ENCODE data around the gene ADAM12. TPM values are rescaled to one million over a fixed set of nuclear protein-coding genes. Genes with fewer than 3 reads are reported as not detected.

Gene ADAM12
- total RNA-seq, 1 experiment from 2014 or later, result 0.24 TPM

DNA sequence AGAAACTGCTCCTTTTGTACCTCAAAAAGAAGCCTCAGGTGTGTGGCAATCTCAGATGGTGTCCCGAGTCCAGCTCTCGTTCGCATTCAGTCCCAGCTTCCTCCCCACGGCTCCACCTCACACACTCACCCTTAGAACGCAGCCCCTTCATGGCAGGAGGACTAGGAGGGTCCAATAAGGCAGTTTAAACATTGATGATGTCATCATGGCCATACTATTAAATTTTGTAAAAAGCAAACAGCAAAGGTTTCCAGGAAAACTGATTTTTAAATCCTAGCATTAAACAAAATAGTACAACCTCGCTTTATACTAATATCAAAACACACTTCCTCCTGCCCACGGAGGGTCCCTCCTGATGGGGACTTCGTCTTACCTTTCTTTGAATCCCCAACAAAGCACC, 133.0 kb downstream of the ADAM12 start:
- no peak overlapping the region for H3K27ac ChIP-seq (ENCODE audit: insufficient read length, low read depth, low read length)
- TF ChIP-seq, protein P1, sequence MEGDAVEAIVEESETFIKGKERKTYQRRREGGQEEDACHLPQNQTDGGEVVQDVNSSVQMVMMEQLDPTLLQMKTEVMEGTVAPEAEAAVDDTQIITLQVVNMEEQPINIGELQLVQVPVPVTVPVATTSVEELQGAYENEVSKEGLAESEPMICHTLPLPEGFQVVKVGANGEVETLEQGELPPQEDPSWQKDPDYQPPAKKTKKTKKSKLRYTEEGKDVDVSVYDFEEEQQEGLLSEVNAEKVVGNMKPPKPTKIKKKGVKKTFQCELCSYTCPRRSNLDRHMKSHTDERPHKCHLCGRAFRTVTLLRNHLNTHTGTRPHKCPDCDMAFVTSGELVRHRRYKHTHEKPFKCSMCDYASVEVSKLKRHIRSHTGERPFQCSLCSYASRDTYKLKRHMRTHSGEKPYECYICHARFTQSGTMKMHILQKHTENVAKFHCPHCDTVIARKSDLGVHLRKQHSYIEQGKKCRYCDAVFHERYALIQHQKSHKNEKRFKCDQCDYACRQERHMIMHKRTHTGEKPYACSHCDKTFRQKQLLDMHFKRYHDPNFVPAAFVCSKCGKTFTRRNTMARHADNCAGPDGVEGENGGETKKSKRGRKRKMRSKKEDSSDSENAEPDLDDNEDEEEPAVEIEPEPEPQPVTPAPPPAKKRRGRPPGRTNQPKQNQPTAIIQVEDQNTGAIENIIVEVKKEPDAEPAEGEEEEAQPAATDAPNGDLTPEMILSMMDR (conservative IDR thresholded peaks at IDR 0.05), result no peak
- H3K18ac ChIP-seq (ENCODE audit: insufficient read length, low read depth, low read length), result no peak overlapping the region
- H2BK12ac ChIP-seq (ENCODE audit: insufficient read length, low read depth, low read length), result no peak overlapping the region
- Mint-ChIP-seq H3K9me3 (peaks cover 10% of the 10 kb centered on the region in 2 experiments; a peak in 4 of 5 replicates), H3K27ac (no peak overlapping the region), H3K36me3 (ENCODE audit: insufficient read depth in 1 of 3, low read depth in 3 of 3) (peaks cover 0 to 10% (median 9%) of the 10 kb centered on the region in 3 experiments; a peak in 5 of 7 replicates), H3K4me3 (no peak overlapping the region), H3K27me3 (ENCODE audit: low read depth) (no peaks in the 10 kb centered on the region; the same call in none of the 2 replicates), H3K4me1 (peaks cover 0 to 10% of the 10 kb centered on the region in 2 experiments; a peak in 2 of 4 replicates)
- no peak overlapping the region for H4K5ac ChIP-seq (ENCODE audit: insufficient read length, low read depth, low read length)
- H2BK15ac ChIP-seq (ENCODE audit: low read depth, low read length), result no peak overlapping the region
- H3K79me1 ChIP-seq (ENCODE audit: insufficient read depth, low read depth, low read length, poor library complexity, severe bottlenecking), result no peaks in the 10 kb centered on the region
- WGBS (ENCODE audit: extremely low coverage, insufficient read length, low lambda C conversion rate), result no CpG with 5 or more reads among the region's 8 CpGs
- no peak overlapping the region for H2AK5ac ChIP-seq (ENCODE audit: insufficient read length, low read length)
- H3K4me2 ChIP-seq (ENCODE audit: insufficient read depth, insufficient read length, low read length), result no peak overlapping the region
- H2BK5ac ChIP-seq (ENCODE audit: insufficient read length, low read length), result no peak overlapping the region
- H3K23me2 ChIP-seq (ENCODE audit: insufficient read length, low read depth, low read length, poor library complexity, severe bottlenecking), result no peaks in the 10 kb centered on the region
- no peak overlapping the region for H3K56ac ChIP-seq (ENCODE audit: insufficient read length, low read depth, low read length)
- H4K91ac ChIP-seq (ENCODE audit: insufficient read length, low read depth, low read length), result no peak overlapping the region
- H2BK120ac ChIP-seq (ENCODE audit: low read depth, low read length, poor library complexity, severe bottlenecking), result no peak overlapping the region
- H3K79me2 ChIP-seq (ENCODE audit: insufficient read depth, low read length), result no peaks in the 10 kb centered on the region
- no peaks in the 10 kb centered on the region for H3K4me1 ChIP-seq (ENCODE audit: insufficient read depth, low read length)
- H4K20me1 ChIP-seq (ENCODE audit: control insufficient read depth, insufficient read depth, insufficient read length), result no peaks in the 10 kb centered on the region
- no peak overlapping the region for H2BK20ac ChIP-seq (ENCODE audit: low read depth, low read length, poor library complexity, severe bottlenecking)
- no peak overlapping the region for H2AFZ ChIP-seq (ENCODE audit: low read length)
- H3K9ac ChIP-seq (ENCODE audit: extremely low read depth, insufficient read length, low read length), result no peak overlapping the region
- H3K4ac ChIP-seq (ENCODE audit: low read depth, low read length), result no peak overlapping the region
- H3K23ac ChIP-seq (ENCODE audit: insufficient read length, low read depth, low read length), result no peak overlapping the region
- no peak for DNase-seq
- H3T11ph ChIP-seq (ENCODE audit: low read length), result no peak overlapping the region
- H3K27me3 ChIP-seq (ENCODE audit: insufficient read depth, low read length), result no peaks in the 10 kb centered on the region
- no peak overlapping the region for H4K8ac ChIP-seq (replicated peaks; ENCODE audit: insufficient read length, low read depth, low read length)
- no peak overlapping the region for H3K14ac ChIP-seq (ENCODE audit: insufficient read depth, low read length)
- peaks cover 6% of the 10 kb centered on the region for H3K9me3 ChIP-seq (ENCODE audit: control insufficient read depth, low read depth, low read length)

Measured in H9 (cell line).